Glomerular visceral epithelial cell (primary cell): ENCODE measurements around the gene MAEA.
"Not testable (repeated sequence)": the region's sequence is repeated elsewhere in the genome, so short reads cannot be mapped to it uniquely, and the experiment has no call there.

ENCODE experiments used
- DNase-seq: peaks from one replicate; pipeline ENCODE4 v3.0.0-alpha.2; 2016; ENCODE audit errors: extremely low spot score

MAEA gene

DNA sequence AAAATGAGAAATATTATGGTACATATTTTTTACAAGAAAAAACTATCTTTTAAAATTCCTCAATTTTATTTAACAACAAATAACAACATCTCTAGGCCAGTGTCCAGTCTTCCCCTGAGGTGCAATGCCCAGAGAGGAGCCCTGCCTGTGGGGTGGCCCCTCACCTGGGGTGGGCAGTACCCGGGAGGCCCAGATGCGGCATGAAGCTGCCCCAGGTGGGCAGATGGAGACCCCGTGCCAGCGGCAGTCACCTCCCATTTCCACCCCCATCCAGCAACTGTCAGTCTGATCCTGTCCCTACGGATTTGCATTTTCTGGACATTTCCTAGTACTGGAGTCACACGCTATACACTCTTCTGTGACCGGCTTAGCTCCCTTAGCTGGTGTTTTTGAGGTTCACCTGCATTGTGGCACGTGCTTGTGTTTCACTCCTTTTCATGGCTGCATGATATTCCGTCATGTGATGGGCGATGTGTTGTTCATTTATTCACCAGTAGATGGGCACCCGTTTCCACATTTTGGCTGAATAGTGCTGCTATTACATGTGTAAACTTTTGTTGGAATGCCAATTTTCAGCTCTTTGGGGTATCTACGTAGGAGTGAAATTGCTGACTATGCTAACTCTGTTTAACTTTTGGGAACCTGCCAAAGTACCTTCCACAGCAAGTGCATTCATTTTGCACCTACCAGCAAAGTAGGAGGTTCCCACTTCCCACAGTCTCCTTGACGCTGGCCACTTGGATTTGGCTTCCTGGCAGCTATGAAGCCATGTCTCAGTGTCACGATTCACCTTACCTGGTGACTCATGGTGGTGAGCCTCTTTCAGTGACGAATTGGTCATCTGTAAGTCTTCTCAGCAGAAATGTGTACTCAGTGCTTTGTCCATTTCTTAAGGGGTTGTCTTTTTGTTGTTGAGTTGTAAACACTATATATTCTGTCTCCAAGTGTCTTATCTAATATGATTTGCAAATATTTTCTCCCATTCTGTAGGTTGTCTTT lies 11.7 kb upstream of the MAEA start:
- peak; percentile 46 for DNase-seq

- DNase-seq = no peak
Observed at GRCh38 chr4:1279253-1279652, 10.4 kb upstream of the MAEA start.

- no peak for DNase-seq
Observed at GRCh38 chr4:1283711-1284110, 6.0 kb upstream of the MAEA start.

DNA sequence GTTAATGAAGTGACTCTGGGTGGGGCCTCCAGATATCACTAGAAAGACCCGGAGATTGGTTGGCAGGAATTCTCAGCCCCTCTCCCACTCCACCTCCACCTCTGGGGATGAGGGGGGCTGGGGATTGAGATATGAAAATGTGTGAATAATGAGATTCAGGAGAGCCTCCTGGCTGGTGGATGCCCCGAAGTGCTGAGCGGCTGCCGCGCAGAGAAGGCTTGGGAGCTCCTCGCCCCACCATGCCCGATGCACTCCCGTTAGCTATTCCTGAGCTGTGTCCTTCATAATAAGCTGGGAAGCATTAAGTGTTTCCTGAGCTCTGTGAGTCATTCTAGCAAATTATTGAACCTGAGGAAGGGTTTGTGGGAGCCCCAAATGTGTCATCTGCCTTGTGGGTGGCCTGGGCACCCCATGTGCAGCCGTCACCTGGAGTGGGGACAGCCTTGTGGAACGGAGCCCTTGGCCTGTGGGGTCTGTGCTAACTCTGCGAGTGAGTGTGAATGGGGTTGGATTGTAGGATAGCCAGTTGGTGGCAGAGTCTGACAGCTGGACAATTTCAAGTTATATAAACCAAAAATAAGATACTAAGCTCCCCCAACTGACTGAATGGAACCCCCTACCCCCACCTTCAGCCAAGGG lies 4.4 kb upstream of the MAEA start:
- peak; percentile 12 for DNase-seq

DNA sequence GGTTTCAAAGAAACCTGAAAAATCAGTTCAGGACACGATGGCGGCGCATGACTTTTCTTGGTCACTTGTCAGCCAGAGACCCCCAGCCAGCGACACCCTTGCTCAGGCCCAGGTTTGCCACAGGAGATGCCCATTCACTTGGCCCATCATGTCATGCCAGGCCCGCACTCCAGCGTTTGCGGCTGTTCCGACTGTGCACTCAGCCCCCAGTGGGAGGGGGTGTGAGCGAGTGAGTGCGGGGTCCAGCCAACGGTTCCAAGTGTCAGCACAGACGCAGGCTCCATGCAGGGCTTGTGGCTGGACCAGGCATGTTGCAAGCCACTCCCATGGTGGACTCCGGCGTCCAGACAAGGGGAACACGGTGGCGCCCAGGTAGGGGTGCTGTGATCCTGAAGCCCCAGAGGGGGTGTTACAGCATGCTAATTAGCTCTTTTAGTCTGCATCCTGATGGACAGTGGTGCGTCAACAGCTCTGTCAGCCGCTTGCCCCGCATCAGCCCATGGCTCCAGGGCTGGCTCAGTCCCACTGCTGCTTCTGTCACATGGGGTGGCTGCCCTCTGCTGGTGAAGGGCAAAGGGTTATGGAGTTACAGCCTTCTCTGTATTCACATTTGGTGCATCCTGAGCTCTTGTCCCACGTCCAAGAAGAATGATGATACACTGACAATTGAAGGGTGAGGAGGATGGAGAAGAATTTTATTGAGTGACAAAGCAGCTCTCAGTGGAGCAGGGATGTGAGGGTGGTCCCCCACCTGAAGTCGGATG lies 3.7 kb upstream of the MAEA start:
- DNase-seq = peak; percentile 33

DNA sequence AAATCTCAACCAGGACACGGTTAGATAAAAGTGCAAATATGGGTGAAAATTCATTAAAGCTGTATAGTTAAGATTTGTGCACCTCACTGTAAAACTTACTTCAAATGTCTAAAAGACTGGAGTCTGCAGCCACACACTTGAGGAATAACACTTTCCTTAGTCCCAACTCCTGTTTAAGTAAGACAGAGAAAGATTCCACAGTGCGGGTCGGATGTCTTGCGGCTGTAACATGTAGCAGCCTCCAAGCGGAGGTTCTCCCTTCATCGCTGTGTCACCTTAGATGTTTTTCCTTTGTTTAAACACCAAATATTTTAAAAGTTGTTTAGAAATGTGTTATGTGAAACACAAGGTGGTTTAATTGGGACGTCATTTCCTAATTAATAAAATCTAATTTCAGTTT lies 905 bp upstream of the MAEA start:
- no peak for DNase-seq

DNA sequence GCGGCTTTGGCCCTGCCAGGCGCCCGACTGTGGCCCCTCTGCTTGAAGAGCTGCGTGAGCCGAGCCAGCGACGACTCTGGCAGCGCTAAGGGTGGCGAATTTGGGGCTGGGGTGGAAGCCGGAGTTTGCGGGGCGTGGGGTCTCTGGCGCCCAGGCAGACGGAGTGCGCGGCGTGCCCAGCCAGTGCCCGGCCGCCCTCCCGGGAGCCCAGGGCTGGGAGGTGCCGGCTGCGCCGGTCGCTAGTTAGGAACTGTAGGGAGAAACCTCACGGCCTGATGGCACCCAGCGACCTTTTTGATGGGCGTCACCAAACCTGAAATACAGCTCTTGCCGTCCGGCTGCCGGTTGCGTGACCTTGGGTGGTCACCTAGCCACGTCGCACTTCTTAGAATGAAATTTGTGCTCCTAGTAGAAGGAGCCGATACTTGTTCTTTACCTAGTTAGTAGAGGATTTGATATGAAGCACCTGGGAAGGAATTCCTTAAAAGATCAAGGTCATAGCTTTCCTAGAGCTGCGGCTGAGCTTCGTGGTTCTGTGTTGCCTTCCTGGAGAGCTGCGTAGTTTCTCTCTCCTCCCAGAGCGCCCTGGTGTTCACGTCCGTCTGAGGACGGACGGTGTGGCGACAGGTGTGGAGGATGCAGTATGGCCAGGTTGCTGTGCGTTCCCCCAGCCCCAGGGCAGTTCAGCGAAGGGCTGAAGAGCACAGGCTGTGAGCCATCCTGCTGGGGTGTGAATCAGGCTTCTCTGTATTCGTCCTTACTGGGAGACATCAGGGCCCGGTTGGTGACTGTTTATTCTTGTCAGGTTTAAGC lies 680 bp downstream of the MAEA start:
- DNase-seq = peak; percentile 16

- DNase-seq = no peak
Observed at GRCh38 chr4:1291091-1291490, 1.4 kb downstream of the MAEA start.

- DNase-seq = no peak
Observed at GRCh38 chr4:1291996-1292702, 2.5 kb downstream of the MAEA start.

- not testable (repeated sequence) for DNase-seq
Observed at GRCh38 chr4:1292703-1293011, 3.0 kb downstream of the MAEA start.

DNA sequence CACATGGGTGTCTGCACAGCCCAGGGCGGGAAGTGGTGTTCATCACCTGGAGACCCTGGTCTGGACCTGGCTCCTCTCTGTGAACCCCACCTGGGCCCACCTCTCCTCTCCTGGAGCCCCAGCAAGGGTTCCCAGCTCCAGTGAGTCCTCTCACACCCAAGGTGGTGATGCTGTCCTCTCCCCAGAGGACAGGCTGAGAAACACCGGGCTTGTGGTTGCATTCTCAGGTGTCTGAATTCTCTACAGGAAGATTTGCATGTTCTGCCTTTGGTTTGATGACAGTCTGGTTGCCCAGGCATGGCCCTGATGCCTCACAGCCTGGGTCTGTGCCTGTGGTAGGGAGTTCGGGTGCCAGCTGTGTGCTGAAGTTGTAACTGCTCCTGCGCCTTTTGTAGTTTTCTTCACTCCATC lies 3.8 kb downstream of the MAEA start:
- no peak for DNase-seq

DNA sequence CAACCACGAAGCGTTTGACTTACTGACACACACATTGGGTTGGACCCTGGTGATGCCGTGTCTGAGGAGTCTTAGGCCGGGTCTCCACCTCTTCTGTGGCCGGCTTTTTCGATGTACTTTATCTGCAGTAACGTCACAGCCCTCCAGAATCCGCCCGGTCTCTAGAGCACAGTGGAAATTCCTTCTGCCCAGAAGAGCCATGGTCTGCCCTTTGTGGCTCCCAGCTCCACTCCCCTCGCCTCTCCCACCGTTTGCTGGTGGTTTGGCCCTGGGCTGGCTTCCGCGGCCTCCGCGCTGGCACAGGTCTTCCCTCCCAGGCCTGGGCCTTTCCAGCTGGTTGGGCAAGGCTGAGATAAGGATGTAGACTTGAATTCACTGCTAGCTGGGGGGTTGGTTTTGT lies 4.3 kb downstream of the MAEA start:
- DNase-seq = peak; percentile 33

DNA sequence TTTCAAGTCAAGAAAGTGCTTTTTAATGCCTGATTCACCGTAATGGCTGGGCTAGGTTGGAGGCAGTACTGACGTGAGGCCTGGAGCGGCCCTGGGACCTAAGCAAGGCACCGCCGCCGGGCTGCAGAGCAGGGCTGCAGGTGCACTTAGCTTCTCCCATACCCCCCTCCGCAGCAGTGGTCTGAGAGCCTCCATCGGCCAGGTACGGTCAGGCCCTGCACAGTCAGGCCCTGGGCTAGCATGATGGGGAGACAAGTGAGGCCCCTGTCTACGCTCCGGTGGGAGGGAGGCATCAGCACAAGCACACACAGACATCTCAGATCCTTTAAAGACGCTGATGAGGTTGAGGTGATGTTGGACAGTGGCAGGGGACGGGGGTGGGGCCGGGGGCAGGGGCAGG lies 4.7 kb downstream of the MAEA start:
- no peak for DNase-seq

GRCh38 chr4:1294891-1295290 lies 5.2 kb downstream of the MAEA start:
- DNase-seq = no peak

DNA sequence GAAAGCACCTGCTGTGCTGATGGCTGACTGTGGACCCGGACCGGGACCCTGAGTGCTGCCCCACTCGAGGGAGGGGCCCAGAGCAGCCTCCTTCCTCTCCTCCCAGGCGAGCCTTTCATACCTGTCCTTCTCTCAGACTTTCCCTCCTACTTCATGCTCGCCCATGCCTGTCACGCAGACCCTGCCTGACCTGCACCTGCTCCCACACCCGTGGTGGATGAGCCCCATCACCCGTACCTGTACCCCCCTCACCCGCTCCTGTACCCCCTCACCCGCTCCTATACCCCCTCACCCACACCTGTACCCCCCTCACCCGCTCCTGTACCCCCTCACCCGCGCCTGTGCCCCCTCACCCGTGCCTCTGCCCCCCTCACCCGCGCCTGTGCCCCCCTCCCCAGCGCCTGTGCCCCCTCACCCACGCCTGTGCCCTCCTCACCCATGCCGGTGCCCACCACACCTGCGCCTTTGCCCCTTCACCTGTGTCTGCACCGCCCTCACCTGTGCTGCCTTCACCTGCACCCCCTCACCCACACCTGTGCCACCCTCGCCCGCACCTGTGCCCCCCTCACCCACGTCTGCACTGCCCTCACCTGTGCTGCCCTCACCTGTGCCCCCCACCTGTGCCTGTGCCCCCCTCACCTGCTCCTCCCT lies 5.8 kb downstream of the MAEA start:
- DNase-seq = no peak

DNA sequence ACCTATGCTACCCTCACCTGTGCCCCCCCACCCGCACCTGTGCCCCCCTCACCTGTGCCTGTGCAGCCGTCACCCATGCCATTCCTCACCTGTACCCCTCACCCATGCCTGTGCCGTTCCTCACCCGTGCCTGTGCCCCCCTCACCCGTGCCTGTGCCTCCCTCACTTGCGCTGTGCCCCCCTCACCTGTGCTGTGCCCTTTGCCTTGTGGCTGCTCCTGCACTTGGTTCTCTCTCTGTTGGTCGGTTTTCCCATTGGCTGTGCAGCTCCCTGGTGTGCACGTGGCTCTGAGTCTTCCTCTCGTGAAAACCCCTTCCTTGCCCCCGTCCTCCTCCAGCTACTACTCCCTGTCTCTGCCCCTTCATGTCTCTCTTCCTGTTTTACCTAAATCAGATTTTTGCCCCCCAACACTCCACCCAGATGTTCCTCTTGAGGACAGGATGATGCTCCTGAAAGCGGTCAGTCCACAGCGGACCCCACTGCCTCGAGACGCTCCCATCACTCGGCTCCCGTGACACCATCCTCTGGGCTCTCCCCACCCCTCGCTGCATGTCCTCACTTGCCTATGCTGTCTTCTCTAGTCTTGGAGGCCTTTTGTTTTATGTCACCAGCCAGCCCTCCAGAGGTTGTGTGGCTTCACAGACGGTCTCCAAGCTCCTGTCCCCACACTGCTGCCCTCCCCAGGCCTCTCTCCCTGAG lies 6.8 kb downstream of the MAEA start:
- no peak for DNase-seq

GRCh38 chr4:1297023-1297395 lies 7.3 kb downstream of the MAEA start:
- DNase-seq = no peak

- DNase-seq = no peak
Observed at GRCh38 chr4:1297456-1298325, 8.0 kb downstream of the MAEA start.

- no peak for DNase-seq
Observed at GRCh38 chr4:1298461-1298860, 8.8 kb downstream of the MAEA start.
